Fibroblast of the aortic adventitia (primary cell): Measurements from ENCODE around the gene CCNQ. TPM values are rescaled to one million over a fixed set of nuclear protein-coding genes. Genes with fewer than 3 reads are reported as not detected.

Source experiments
- DNase-seq: peaks from one replicate; pipeline ENCODE4 v3.0.0-alpha.2; 2010; ENCODE audit warnings: low read depth
- H3K4me3 ChIP-seq: 2 replicates; pipeline ENCODE4 v1.5.1; 2011; ENCODE audit warnings: low read depth, mild to moderate bottlenecking, control low read depth, low read length, moderate library complexity
- CTCF ChIP-seq: IDR thresholded peaks from 2 replicates; pipeline ENCODE4 v1.5.1; 2011; ENCODE audit warnings: mild to moderate bottlenecking, low read length, control low read depth, inconsistent platforms; ENCODE audit not compliant: insufficient read depth
- total RNA-seq: library from RNA; depleted of rRNA; stranded (reverse); fragments of >200 nt; gene quantifications from 2 replicates; pipeline ENCODE4 v1.2.3, GENCODE V29; 2012; ENCODE audit warnings: low replicate concordance

Gene CCNQ
- total RNA-seq, 1 donor: 14.5 TPM

DNA sequence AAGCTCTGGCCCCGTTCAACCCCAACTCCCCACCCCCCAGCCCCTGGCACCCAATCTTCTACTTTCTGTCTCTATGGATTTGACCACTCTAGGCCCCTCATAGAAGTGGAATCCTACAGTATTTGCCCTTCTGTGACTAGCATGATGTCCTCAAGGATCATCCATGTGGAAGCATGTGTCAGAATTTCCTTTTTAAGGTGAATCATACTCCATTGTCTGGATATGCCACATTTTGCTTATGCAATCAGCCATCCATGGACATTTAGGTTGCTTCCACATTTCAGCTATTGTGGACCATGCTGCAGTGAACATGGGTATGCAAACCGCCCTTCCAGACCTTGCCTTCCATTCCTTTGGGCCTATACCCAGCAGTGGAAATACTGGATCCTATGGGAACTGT is 15.5 kb downstream of the CCNQ start:
- H3K4me3 ChIP-seq: no peak overlapping the region
- DNase-seq: no peak
- no peak for TF ChIP-seq CTCF

DNA sequence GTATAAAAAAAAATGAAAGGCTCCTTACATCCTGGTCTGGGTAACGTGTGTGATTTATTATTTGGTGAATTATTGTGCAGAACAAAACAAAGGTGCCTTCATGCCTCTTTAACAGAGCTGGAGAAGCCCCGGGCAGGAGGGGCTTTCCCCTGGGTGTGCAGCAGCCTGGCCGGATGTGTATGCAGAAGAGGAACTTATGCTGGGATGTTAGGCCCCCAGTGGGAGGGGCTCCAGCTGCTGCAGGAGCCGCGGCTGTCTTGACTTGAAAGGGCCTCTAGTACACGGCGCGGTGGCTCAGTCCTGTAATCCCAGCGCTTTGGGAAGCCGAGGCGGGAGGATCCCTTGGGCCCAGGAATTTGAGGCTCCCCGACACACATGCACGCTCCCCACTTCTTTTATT is 16.0 kb downstream of the CCNQ start:
- DNase-seq: no peak
- no peak overlapping the region for H3K4me3 ChIP-seq
- no peak for TF ChIP-seq CTCF

DNA sequence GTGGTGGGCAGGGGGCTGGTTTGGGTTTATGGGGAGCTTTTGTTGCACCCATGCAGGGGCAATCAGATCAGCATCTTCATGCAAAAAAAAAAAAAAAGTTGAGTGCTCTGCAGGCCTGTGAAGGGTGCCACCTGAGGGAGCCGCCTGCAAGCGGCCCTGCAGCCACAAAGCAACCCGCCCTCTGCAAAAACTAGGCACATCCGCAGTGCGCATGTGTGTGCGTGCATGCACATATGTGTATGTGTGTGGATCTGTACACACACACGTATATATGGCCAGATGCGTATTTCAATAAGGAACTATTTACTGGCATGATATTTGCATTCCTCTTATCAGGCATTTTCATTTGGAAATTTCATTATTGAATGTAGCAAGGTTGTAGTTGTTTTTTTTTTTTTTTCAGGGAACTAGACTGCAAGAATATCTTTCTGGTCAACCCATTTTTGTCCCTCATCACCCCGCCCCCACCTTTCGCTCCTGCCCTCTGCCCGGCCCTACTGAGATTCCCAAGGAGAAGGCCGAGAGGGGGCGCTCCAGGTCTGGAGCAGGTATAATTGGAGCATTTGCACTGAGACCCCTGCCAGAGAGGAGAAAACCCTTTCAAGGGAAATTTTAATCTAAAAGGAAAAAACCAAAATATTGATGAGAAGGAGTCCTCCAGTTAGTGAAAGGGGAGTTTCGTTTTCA is 18.1 kb downstream of the CCNQ start:
- no peak overlapping the region for H3K4me3 ChIP-seq
- TF ChIP-seq CTCF: no peak
- no peak for DNase-seq

- no peak for DNase-seq
- no peak overlapping the region for H3K4me3 ChIP-seq
- no peak for TF ChIP-seq CTCF
Observed at GRCh38 chrX:153578889-153579288, 20.1 kb downstream of the CCNQ start.

DNA sequence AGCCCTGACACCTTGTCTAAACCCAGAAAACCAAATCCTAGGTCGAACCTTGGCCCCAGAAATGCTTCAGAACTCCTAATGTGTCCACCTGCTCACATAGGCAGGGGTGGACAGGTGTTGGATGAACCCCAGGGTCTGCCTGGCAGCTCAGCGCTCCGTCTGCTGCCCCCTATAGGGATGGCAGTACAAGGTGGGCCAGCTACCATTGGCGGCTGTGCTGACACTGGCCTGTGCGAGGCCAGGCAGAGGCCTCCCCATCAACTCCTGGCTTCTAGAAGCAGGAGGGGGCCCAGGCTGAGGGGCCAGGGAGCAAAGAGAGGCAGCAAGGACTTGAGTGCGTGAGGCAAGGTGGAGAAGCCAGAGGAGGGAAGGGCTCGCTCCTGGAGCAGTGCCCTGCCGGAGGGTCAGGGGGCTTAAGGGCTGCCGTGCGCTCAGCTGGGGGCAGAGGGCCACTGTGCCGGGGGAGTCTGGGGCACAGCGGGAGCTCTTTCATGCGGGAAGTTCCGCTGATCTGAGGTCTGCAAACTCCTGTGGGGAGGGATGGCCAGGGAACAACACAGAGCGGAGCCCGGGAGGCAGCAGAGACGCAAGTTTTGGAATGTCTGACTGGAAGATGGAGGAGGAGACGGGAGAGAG is 20.6 kb downstream of the CCNQ start:
- no peak for DNase-seq
- no peak overlapping the region for H3K4me3 ChIP-seq
- TF ChIP-seq CTCF: no peak

- no peak for DNase-seq
- H3K4me3 ChIP-seq: no peak overlapping the region
- no peak for TF ChIP-seq CTCF
Observed at GRCh38 chrX:153576961-153577360, 22.0 kb downstream of the CCNQ start.
